Muscle of leg (tissue), 11 donors: ENCODE results near the gene RNF150. TPM values are rescaled to one million over a fixed set of nuclear protein-coding genes. Genes with fewer than 3 reads are reported as not detected.
"Not testable (repeated sequence)": the region's sequence is repeated elsewhere in the genome, so short reads cannot be mapped to it uniquely, and the experiment has no call there.

Source experiments
- DNase-seq: peaks from one replicate; pipeline ENCODE4 v3.0.0; 2013
- H3K27ac ChIP-seq: one replicate; pipeline ENCODE4 v1.5.1; 2013; ENCODE audit warnings: mild to moderate bottlenecking, low read length, control low read depth
- H3K27me3 ChIP-seq: one replicate; pipeline ENCODE4 v1.6.1; 2013; ENCODE audit warnings: low read length; ENCODE audit not compliant: control insufficient read depth, insufficient read depth
- H3K36me3 ChIP-seq: one replicate; pipeline ENCODE4 v1.6.1; 2013; ENCODE audit warnings: low read length; ENCODE audit not compliant: control insufficient read depth, insufficient read depth
- H3K4me1 ChIP-seq: one replicate; pipeline ENCODE4 v1.6.1; 2013; ENCODE audit warnings: low read length; ENCODE audit not compliant: control insufficient read depth, insufficient read depth
- H3K4me3 ChIP-seq: one replicate; pipeline ENCODE4 v1.5.1; 2013; ENCODE audit warnings: low read length, control low read depth
- H3K9me3 ChIP-seq: replicated peaks from 2 replicates; pipeline ENCODE4 v1.6.1; 2013; ENCODE audit warnings: low read depth, low read length; ENCODE audit not compliant: control insufficient read depth
- WGBS: methylation state at CpG from one replicate; pipeline ENCODE4 v1.1.5; 2013; ENCODE audit warnings: missing lambda C conversion rate; ENCODE audit not compliant: insufficient coverage; 5-methylcytosine and 5-hydroxymethylcytosine counted together
- polyA plus RNA-seq, 8 donors: library from polyadenylated mRNA; unstranded; fragments of 120-200 nt; gene quantifications; one replicate each; pipeline versions ENCODE4 v1.2.1 to v1.2.3, GENCODE V29; 2013; ENCODE audit warnings: inconsistent platforms in 1 of 8, low replicate concordance in 1 of 8; ENCODE audit not compliant: insufficient read length in 8 of 8, insufficient read depth in 1 of 8
- total RNA-seq: library from RNA; stranded (reverse); fragments of 120-200 nt; gene quantifications from one replicate; pipeline ENCODE4 v1.2.4, GENCODE V29; 2013

RNF150 gene
- total and polyA plus RNA-seq, 9 donors = 21.0 to 44.6 (median 33.8) TPM

DNA sequence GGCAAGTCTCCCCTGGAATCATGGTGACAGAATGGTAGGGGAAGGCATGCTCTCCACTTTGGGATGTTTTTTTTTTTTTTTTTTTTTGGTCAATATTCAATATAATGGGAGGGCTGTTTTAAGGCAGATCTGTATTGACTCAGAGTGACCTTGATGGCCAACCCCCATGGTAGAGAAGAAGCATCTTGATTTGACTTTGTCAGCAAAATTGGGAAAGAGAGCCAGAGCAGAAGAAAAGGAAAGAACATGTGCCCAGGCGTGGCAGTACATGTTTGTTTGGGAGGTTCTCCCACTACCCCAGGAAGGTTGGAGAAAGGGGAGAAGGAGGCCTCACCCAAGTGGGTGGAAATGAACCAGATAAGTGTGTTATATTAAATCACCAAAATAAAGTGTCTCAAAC is 314.8 kb downstream of the RNF150 start:
- DNase-seq = no peak
- no peaks in the 10 kb centered on the region for H3K9me3 ChIP-seq
- WGBS = no CpG with 5 or more reads among the region's 1 CpG
- H3K4me1 ChIP-seq = no peaks in the 10 kb centered on the region
- no peak overlapping the region for H3K27ac ChIP-seq
- no peaks in the 10 kb centered on the region for H3K36me3 ChIP-seq
- H3K27me3 ChIP-seq = no peaks in the 10 kb centered on the region
- H3K4me3 ChIP-seq = no peak overlapping the region

DNA sequence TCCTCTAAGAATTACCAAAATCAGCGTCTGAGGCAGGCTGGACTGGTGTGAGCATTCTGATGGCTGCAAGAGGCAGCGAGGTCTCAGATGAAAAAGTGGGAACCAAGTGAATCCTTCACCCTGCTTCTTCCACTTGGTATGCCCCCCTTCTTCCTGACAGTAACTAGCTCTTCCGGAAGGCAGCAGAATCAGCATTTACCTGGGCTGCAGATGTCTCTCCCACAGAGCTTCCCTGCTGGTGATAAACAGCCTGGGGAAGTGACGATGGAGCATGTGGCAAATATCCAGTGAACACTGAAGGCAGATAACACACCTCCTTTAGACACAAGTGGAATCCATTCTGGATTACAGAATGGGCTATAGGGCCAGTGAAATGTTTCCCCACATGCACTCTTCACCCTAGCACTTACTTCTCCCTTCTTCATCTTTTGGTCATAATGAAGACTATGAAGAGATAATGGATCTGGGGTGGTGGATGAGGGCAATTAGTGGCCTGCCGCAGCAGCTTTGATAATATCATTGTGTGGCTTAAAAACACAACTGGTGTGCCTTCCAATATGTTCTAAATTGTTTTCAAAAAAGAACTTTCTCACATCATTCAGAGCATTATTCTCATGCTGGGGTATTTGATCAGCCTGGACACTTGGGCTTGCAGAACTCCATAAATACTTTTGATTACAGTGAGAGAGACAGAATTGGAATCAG is 316.3 kb downstream of the RNF150 start:
- 53% methylated on average over 2 of the region's 5 CpGs for WGBS
- no peaks in the 10 kb centered on the region for H3K9me3 ChIP-seq
- DNase-seq = no peak
- no peak overlapping the region for H3K27ac ChIP-seq
- H3K4me3 ChIP-seq = no peak overlapping the region
- no peaks in the 10 kb centered on the region for H3K27me3 ChIP-seq
- H3K4me1 ChIP-seq = no peaks in the 10 kb centered on the region
- no peaks in the 10 kb centered on the region for H3K36me3 ChIP-seq

DNA sequence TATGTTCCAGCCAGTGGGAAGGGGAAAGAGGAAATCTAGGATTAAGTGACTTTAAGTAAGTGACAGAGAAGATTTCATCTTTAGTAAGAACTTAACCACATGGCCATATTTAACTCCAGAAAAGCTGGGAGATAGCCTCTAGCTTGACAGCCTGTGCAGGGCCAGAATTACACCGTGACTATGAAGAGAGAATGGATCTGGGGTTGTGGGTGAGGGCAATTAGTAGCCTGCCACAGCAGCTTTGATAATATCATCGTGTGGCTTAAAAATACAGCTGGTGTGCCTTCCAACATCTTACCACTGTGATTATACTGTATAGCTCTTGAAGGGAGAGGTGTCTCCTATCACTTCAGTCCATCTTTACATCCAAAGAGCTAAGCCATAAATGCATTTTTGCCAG is 319.5 kb downstream of the RNF150 start:
- WGBS = 40% methylated on average over 1 of the region's 2 CpGs
- Histone ChIP-seq H3K27me3 (no peaks in the 10 kb centered on the region), H3K4me1 (peaks cover 2% of the 10 kb centered on the region), H3K4me3 (no peak overlapping the region), H3K9me3 (no peaks in the 10 kb centered on the region), H3K36me3 (no peaks in the 10 kb centered on the region), H3K27ac (no peak overlapping the region)
- no peak for DNase-seq

DNA sequence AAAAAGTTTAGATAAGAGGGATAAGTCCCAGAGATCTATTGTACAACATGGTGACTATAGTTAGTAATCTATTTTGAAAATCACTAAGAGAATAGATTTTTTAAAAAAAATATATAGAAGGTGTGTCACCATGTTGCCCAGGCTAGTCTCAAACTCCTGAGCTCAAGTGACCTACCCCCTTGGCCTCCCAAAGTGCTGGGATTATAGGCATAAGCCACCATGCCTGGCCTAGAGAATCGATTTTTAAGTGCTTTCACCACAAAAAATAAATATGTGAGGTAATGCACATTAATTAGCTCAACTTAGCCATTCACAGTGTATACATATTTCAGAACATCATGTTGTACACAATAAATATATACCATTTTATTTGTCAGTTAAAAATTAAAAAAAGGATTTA is 320.4 kb downstream of the RNF150 start:
- Histone ChIP-seq H3K9me3 (no peaks in the 10 kb centered on the region), H3K4me1 (peaks cover 2% of the 10 kb centered on the region), H3K36me3 (no peaks in the 10 kb centered on the region), H3K27ac (no peak overlapping the region), H3K27me3 (no peaks in the 10 kb centered on the region), H3K4me3 (no peak overlapping the region)
- DNase-seq = no peak
- WGBS = no CpG with 5 or more reads among the region's 1 CpG

GRCh38 chr4:140811429-140811828 is 321.8 kb downstream of the RNF150 start:
- WGBS = 60% methylated on average over 2 of the region's 4 CpGs
- Histone ChIP-seq H3K4me1 (peaks cover 5% of the 10 kb centered on the region), H3K27me3 (no peaks in the 10 kb centered on the region), H3K9me3 (no peaks in the 10 kb centered on the region), H3K27ac (no peak overlapping the region), H3K4me3 (no peak overlapping the region), H3K36me3 (no peaks in the 10 kb centered on the region)
- no peak for DNase-seq

- not testable (repeated sequence) for H3K4me1 ChIP-seq, DNase-seq, H3K9me3 ChIP-seq, H3K27me3 ChIP-seq, H3K27ac ChIP-seq, H3K4me3 ChIP-seq, H3K36me3 ChIP-seq
- WGBS = no CpG with 5 or more reads among the region's 1 CpG
Observed at GRCh38 chr4:140810591-140811169, 322.6 kb downstream of the RNF150 start.

Other genes with a start within 250 kb of the RNF150 start
- 29.6 TPM for gene ZNF330, start 87.4 kb upstream of the RNF150 start, total RNA-seq
- 10 to 100 TPM; 31.4 to 40.2 (median 35.4) TPM for gene ZNF330, start 87.4 kb upstream of the RNF150 start, polyA plus RNA-seq